SK-N-SH (cell line): Measurements from ENCODE around the gene DCX. TPM values are rescaled to one million over a fixed set of nuclear protein-coding genes. Genes with fewer than 3 reads are reported as not detected.

Source experiments
- CTCF ChIA-PET: fragments of 300-600, 350-600 bp; formaldehyde crosslinking; extraction: SDS; loops from one replicate; lab custom pipeline; 2021; lab: Yijun Ruan, JAX
- POLR2A ChIA-PET: fragments of 350-600 bp; sonication (Branson Sonifier 250); formaldehyde crosslinking; extraction: SDS; loops from one replicate; lab custom pipeline; 2020; ENCODE audit warnings: antibody characterized with exemption, inconsistent platforms; lab: Yijun Ruan, JAX
- DNase-seq: peaks from one replicate; pipeline ENCODE4 v3.0.0; 2012
- H2AFZ ChIP-seq: fragments of 200-600 bp; sonication (generic); 2 replicates; pipeline ENCODE4 v1.8.1; 2016; ENCODE audit warnings: antibody characterized with exemption, mild to moderate bottlenecking, low read depth
- H3F3A ChIP-seq: fragments of 200-600 bp; sonication (generic); replicated peaks from 2 replicates; pipeline ENCODE3; 2016; ENCODE audit warnings: antibody characterized with exemption, mild to moderate bottlenecking; ENCODE audit not compliant: insufficient read depth
- H3K27ac ChIP-seq, 2 experiments: fragments of 200-500 bp in 1 of 2; fragments of 200-600 bp in 1 of 2; sonication (Bioruptor generic) in 1 of 2; sonication (generic), shearing (Covaris generic) in 1 of 2; 2 replicates each; pipeline versions ENCODE4 v1.5.1 to v1.6.1; 2014 to 2016; ENCODE audit warnings: low read depth in 2 of 2, inconsistent platforms in 1 of 2, low read length in 1 of 2, mild to moderate bottlenecking in 1 of 2, mixed read lengths in 1 of 2
- H3K27me3 ChIP-seq: fragments of 200-600 bp; sonication (generic), shearing (Covaris generic); 2 replicates; pipeline ENCODE4 v1.6.1; 2016; ENCODE audit warnings: mixed run types; ENCODE audit not compliant: insufficient read depth
- H3K36me3 ChIP-seq, 2 experiments: fragments of 200-500 bp in 1 of 2; fragments of 200-600 bp in 1 of 2; sonication (Bioruptor generic) in 1 of 2; sonication (generic) in 1 of 2; replicated peaks in 1 of 2; 2 replicates each; pipeline versions ENCODE3 to v1.5.1; 2014 to 2016; ENCODE audit warnings: low read length in 1 of 2, mild to moderate bottlenecking in 1 of 2; ENCODE audit not compliant: insufficient read depth in 2 of 2, control insufficient read depth in 1 of 2
- H3K4me1 ChIP-seq, 2 experiments: fragments of 200-500 bp in 1 of 2; fragments of 200-600 bp in 1 of 2; sonication (Bioruptor generic) in 1 of 2; sonication (generic), shearing (Covaris generic) in 1 of 2; 2 replicates each; pipeline versions ENCODE4 v1.5.1 to v1.6.1; 2014 to 2016; ENCODE audit warnings: low read depth in 1 of 2, low read length in 1 of 2, mixed run types in 1 of 2; ENCODE audit not compliant: insufficient read depth in 2 of 2, control insufficient read depth in 1 of 2
- H3K4me2 ChIP-seq: fragments of 200-600 bp; sonication (generic), shearing (Covaris generic); 2 replicates; pipeline ENCODE4 v1.6.1; 2017; ENCODE audit warnings: mixed run types
- H3K4me3 ChIP-seq, 2 experiments: fragments of 200-500 bp in 1 of 2; fragments of 200-600 bp in 1 of 2; sonication (Bioruptor generic) in 1 of 2; sonication (generic), shearing (Covaris generic) in 1 of 2; 2 replicates each; pipeline versions ENCODE4 v1.5.1 to v1.8.1; 2014 to 2016; ENCODE audit warnings: low read depth in 2 of 2, inconsistent platforms in 1 of 2, low read length in 1 of 2, mild to moderate bottlenecking in 1 of 2, mixed read lengths in 1 of 2, moderate library complexity in 1 of 2
- H3K79me2 ChIP-seq: fragments of 200-600 bp; sonication (generic); 2 replicates; pipeline ENCODE4 v1.8.1; 2017; ENCODE audit warnings: mild to moderate bottlenecking; ENCODE audit not compliant: insufficient read depth
- H3K9ac ChIP-seq: fragments of 200-600 bp; sonication (generic); 2 replicates; pipeline ENCODE4 v1.6.1; 2017; ENCODE audit warnings: mixed run types
- H3K9me2 ChIP-seq: fragments of 200-600 bp; sonication (generic); 2 replicates; pipeline ENCODE4 v1.6.1; 2017; ENCODE audit warnings: mixed run types
- H3K9me3 ChIP-seq: fragments of 200-600 bp; sonication (generic); 2 replicates; pipeline ENCODE4 v1.6.1; 2017; ENCODE audit warnings: mixed run types, mild to moderate bottlenecking, moderate library complexity
- H4K20me1 ChIP-seq: fragments of 200-600 bp; sonication (generic); 2 replicates; pipeline ENCODE4 v1.6.1; 2017; ENCODE audit warnings: mild to moderate bottlenecking, mixed run types; ENCODE audit not compliant: insufficient read depth
- CHD2 ChIP-seq: fragments of 150-350 bp; IDR thresholded peaks from 2 replicates; pipeline ENCODE4 v1.6.1; 2018; ENCODE audit warnings: low read length; ENCODE audit not compliant: partially characterized antibody
- EZH2phosphoT487 ChIP-seq: fragments of 200-600 bp; sonication (generic); IDR thresholded peaks from 2 replicates; pipeline ENCODE4 v1.6.1; 2017; ENCODE audit warnings: low read depth, mixed run types, mild to moderate bottlenecking, antibody characterized with exemption, moderate library complexity, borderline replicate concordance
- FOXJ3 ChIP-seq: sonication (generic); formaldehyde crosslinking; IDR thresholded peaks from 2 replicates; pipeline ENCODE4 v1.5.1; 2020; ENCODE audit warnings: mild to moderate bottlenecking, missing genetic modification reagents
- FOXM1 ChIP-seq: IDR thresholded peaks from 2 replicates; pipeline ENCODE4 v1.4.0; 2012; ENCODE audit warnings: low read depth, mild to moderate bottlenecking
- GABPA ChIP-seq: IDR thresholded peaks from 2 replicates; pipeline ENCODE4 v1.4.0; 2012; ENCODE audit warnings: low read depth, mild to moderate bottlenecking
- MXI1 ChIP-seq: IDR thresholded peaks from 2 replicates; pipeline ENCODE4 v1.6.1; 2012; ENCODE audit warnings: mild to moderate bottlenecking, low read depth, low read length, improper control_type of control experiment
- NFIC ChIP-seq: IDR thresholded peaks from 2 replicates; pipeline ENCODE4 v1.4.0; 2012; ENCODE audit warnings: borderline replicate concordance
- NRF1 ChIP-seq: IDR thresholded peaks from 2 replicates; pipeline ENCODE4 v1.6.1; 2012; ENCODE audit warnings: low read depth, mild to moderate bottlenecking, low read length
- POLR2AphosphoS5 ChIP-seq: IDR thresholded peaks from 2 replicates; pipeline ENCODE4 v1.6.1; 2012; ENCODE audit warnings: low read depth, low read length
- RAD21 ChIP-seq: IDR thresholded peaks from 2 replicates; pipeline ENCODE4 v1.6.1; 2012; ENCODE audit warnings: mild to moderate bottlenecking, low read length
- RFX5 ChIP-seq: IDR thresholded peaks from 2 replicates; pipeline ENCODE4 v1.6.1; 2012; ENCODE audit warnings: mild to moderate bottlenecking, improper control_type of control experiment, low read length
- RXRA ChIP-seq: IDR thresholded peaks from 2 replicates; pipeline ENCODE4 v1.4.0; 2012; ENCODE audit warnings: low read depth, mild to moderate bottlenecking, borderline replicate concordance
- TAF1 ChIP-seq: IDR thresholded peaks from 2 replicates; pipeline ENCODE4 v1.6.1; 2012; ENCODE audit warnings: low read depth, mild to moderate bottlenecking, low read length, moderate library complexity, borderline replicate concordance
- TCF12 ChIP-seq: IDR thresholded peaks from 2 replicates; pipeline ENCODE4 v1.4.0; 2012
- USF2 ChIP-seq: fragments of 150-350 bp; IDR thresholded peaks from 2 replicates; pipeline ENCODE4 v1.6.1; 2017; ENCODE audit warnings: antibody characterized with exemption, low read length, low read depth, borderline replicate concordance
- YY1 ChIP-seq: IDR thresholded peaks from 2 replicates; pipeline ENCODE4 v1.4.0; 2012; ENCODE audit warnings: low read depth, mild to moderate bottlenecking
- WGBS: methylation state at CpG from one replicate; pipeline ENCODE4 v1.1.6; 2017; ENCODE audit warnings: low lambda C conversion rate; 5-methylcytosine and 5-hydroxymethylcytosine counted together
- polyA plus RNA-seq, 3 experiments: library from polyadenylated mRNA; depleted of rRNA; stranded (reverse); fragments of >200 nt; gene quantifications; 2 replicates each; pipeline ENCODE4 v1.2.3, GENCODE V29; 2012
- TF ChIP-seq, protein P1 (sequence below): IDR thresholded peaks from 2 replicates; pipeline ENCODE4 v1.6.1; 2012; ENCODE audit warnings: mild to moderate bottlenecking, low read depth, low read length, moderate library complexity
- TF ChIP-seq, protein P2 (sequence below): IDR thresholded peaks from 2 replicates; pipeline ENCODE4 v1.4.0; 2012; ENCODE audit warnings: low read depth
- TF ChIP-seq, protein P3 (sequence below): fragments of 150-350 bp; IDR thresholded peaks from 2 replicates; pipeline ENCODE4 v1.6.1; 2016; ENCODE audit warnings: mild to moderate bottlenecking, low read depth, low read length

DCX gene
- polyA plus RNA-seq, 1 of the 3 experiments (the other 2 are of a cell fraction) = 0.26 TPM

GRCh38 chrX:111431001-111431400, 19.0 kb upstream of the DCX start:
- no peaks in the 10 kb centered on the region for H3K9me3 ChIP-seq
- CTCF ChIA-PET = interaction anchor here (6.3 kb wide), 1 partner anchor 16 kb away, joined by 45 read pairs; no protein-coding TSS in a partner anchor
- H3K27ac ChIP-seq = no peak overlapping the region
- H3K9me2 ChIP-seq = no peaks in the 10 kb centered on the region
- TF ChIP-seq NRF1 = no peak
- TF ChIP-seq MXI1 = no peak
- TF ChIP-seq RFX5 = no peak
- TF ChIP-seq, protein P1, sequence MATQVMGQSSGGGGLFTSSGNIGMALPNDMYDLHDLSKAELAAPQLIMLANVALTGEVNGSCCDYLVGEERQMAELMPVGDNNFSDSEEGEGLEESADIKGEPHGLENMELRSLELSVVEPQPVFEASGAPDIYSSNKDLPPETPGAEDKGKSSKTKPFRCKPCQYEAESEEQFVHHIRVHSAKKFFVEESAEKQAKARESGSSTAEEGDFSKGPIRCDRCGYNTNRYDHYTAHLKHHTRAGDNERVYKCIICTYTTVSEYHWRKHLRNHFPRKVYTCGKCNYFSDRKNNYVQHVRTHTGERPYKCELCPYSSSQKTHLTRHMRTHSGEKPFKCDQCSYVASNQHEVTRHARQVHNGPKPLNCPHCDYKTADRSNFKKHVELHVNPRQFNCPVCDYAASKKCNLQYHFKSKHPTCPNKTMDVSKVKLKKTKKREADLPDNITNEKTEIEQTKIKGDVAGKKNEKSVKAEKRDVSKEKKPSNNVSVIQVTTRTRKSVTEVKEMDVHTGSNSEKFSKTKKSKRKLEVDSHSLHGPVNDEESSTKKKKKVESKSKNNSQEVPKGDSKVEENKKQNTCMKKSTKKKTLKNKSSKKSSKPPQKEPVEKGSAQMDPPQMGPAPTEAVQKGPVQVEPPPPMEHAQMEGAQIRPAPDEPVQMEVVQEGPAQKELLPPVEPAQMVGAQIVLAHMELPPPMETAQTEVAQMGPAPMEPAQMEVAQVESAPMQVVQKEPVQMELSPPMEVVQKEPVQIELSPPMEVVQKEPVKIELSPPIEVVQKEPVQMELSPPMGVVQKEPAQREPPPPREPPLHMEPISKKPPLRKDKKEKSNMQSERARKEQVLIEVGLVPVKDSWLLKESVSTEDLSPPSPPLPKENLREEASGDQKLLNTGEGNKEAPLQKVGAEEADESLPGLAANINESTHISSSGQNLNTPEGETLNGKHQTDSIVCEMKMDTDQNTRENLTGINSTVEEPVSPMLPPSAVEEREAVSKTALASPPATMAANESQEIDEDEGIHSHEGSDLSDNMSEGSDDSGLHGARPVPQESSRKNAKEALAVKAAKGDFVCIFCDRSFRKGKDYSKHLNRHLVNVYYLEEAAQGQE = no peak
- TF ChIP-seq NFIC = no peak
- TF ChIP-seq CHD2 = no peak
- no peak for TF ChIP-seq TCF12
- no peak for TF ChIP-seq YY1
- TF ChIP-seq POLR2AphosphoS5 = no peak
- TF ChIP-seq FOXM1 = no peak
- no peak for TF ChIP-seq RXRA
- no peak for TF ChIP-seq EZH2phosphoT487
- TF ChIP-seq USF2 = no peak
- no peak for TF ChIP-seq TAF1
- no peak for TF ChIP-seq GABPA
- TF ChIP-seq FOXJ3 (CRISPR knock-in tag) = no peak
- no peak for TF ChIP-seq RAD21
- TF ChIP-seq, protein P2, sequence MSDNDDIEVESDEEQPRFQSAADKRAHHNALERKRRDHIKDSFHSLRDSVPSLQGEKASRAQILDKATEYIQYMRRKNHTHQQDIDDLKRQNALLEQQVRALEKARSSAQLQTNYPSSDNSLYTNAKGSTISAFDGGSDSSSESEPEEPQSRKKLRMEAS = no peak
- TF ChIP-seq, protein P3, sequence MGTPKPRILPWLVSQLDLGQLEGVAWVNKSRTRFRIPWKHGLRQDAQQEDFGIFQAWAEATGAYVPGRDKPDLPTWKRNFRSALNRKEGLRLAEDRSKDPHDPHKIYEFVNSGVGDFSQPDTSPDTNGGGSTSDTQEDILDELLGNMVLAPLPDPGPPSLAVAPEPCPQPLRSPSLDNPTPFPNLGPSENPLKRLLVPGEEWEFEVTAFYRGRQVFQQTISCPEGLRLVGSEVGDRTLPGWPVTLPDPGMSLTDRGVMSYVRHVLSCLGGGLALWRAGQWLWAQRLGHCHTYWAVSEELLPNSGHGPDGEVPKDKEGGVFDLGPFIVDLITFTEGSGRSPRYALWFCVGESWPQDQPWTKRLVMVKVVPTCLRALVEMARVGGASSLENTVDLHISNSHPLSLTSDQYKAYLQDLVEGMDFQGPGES = no peak
- no peak overlapping the region for H3K4me3 ChIP-seq
- DNase-seq = no peak
- H3K4me2 ChIP-seq = no peak overlapping the region
- no peak overlapping the region for H2AFZ ChIP-seq
- WGBS = 4% methylated on average over 2 of the region's 2 CpGs
- no peaks in the 10 kb centered on the region for H3K79me2 ChIP-seq
- H3K36me3 ChIP-seq = no peaks in the 10 kb centered on the region
- H3K27me3 ChIP-seq = no peaks in the 10 kb centered on the region; the same call in 1 of the 2 replicates
- no peaks in the 10 kb centered on the region; a peak in 1 of 4 replicates for H3K4me1 ChIP-seq
- H3F3A ChIP-seq = no peaks in the 10 kb centered on the region
- no peaks in the 10 kb centered on the region for H4K20me1 ChIP-seq
- H3K9ac ChIP-seq = no peak overlapping the region
- POLR2A ChIA-PET = no interaction called here
